ENCODE measurements around the gene PEX1.

GRCh38 chr7:92466682-92467081 is 61.6 kb downstream of the PEX1 start:
- TF ChIP-seq CTCF (IDR thresholded peaks at IDR 0.05; ENCODE audit: low read depth, low read length) (no peak), EZH2phosphoT487 (IDR thresholded peaks at IDR 0.05; ENCODE audit: low read depth) (no peak)

All from OCI-LY3 (cell line).